ENCODE data around the gene HS3ST4. TPM values are rescaled to one million over a fixed set of nuclear protein-coding genes. Genes with fewer than 3 reads are reported as not detected.

The HS3ST4 gene
- total RNA-seq, 2 experiments from 2014 or later: not detected

DNA sequence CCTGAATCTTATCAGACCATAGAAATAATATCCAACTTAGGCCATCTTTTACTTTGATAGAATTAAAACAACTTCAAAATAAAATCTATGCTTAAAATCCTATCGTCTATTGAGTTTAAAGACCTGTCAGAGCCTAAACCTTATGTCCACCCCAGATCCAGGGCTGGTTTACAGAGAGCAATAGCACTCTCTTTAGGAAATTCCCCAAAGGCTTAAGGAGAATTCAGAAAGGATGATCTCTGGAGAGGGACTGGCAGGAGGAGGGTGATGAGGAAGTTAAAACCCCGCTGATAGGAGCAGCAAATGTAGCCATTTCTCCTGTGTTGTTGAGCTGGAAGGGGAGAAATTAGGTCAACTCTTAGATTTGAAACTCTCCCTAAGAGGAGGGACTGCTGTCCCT is 175.3 kb downstream of the HS3ST4 start:
- Mint-ChIP-seq H3K9me3 (ENCODE audit: low read depth) (no peaks in the 10 kb centered on the region), H3K27me3 (no peaks in the 10 kb centered on the region), H3K27ac (no peak overlapping the region), H3K4me3 (no peak overlapping the region), H3K36me3 (no peaks in the 10 kb centered on the region), H3K4me1 (no peaks in the 10 kb centered on the region)
- ATAC-seq: no peak
- CTCF ChIA-PET: no interaction called here
- no peak for DNase-seq

GRCh38 chr16:25868106-25868505 is 176.3 kb downstream of the HS3ST4 start:
- H3K4me1 Mint-ChIP-seq: no peaks in the 10 kb centered on the region
- H3K36me3 Mint-ChIP-seq: no peaks in the 10 kb centered on the region
- ATAC-seq (no peak), DNase-seq (no peak)
- no peak overlapping the region for H3K27ac Mint-ChIP-seq
- no peaks in the 10 kb centered on the region for H3K9me3 Mint-ChIP-seq (ENCODE audit: low read depth)
- H3K27me3 Mint-ChIP-seq: no peaks in the 10 kb centered on the region
- CTCF ChIA-PET: no interaction called here
- no peak overlapping the region for H3K4me3 Mint-ChIP-seq

GRCh38 chr16:25868706-25869370 is 177.1 kb downstream of the HS3ST4 start:
- no peaks in the 10 kb centered on the region for H3K4me1 Mint-ChIP-seq
- no peaks in the 10 kb centered on the region for H3K27me3 Mint-ChIP-seq
- no peaks in the 10 kb centered on the region for H3K36me3 Mint-ChIP-seq
- H3K4me3 Mint-ChIP-seq: no peak overlapping the region
- CTCF ChIA-PET: no interaction called here
- peaks cover 4% of the 10 kb centered on the region for H3K9me3 Mint-ChIP-seq (ENCODE audit: low read depth)
- H3K27ac Mint-ChIP-seq: no peak overlapping the region
- ATAC-seq: no peak
- no peak for DNase-seq

GRCh38 chr16:25872369-25873070 is 180.8 kb downstream of the HS3ST4 start:
- ATAC-seq (no peak), DNase-seq (no peak)
- Mint-ChIP-seq H3K9me3 (ENCODE audit: low read depth) (peaks cover 4% of the 10 kb centered on the region), H3K27ac (no peak overlapping the region), H3K36me3 (no peaks in the 10 kb centered on the region), H3K4me3 (no peak overlapping the region), H3K27me3 (no peaks in the 10 kb centered on the region), H3K4me1 (no peaks in the 10 kb centered on the region)
- CTCF ChIA-PET: no interaction called here

DNA sequence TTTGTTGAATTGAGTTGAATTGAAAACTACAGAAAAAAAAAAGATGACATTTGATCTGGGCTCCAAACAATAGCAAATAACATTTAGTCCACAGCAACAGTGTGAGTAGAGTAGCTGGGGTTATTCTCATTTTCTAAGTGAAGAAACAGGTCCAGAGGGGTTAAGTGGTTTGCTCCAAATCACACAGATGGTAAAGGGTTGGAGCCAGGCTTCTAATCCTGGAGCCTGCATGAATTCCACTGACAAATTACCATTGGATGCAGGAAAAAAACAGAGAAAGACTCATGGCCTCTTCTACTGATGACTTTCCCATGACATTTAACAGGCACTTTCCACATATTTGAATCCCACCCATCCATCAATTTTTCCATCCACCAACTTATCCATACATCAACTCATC is 182.4 kb downstream of the HS3ST4 start:
- ATAC-seq (no peak), DNase-seq (no peak)
- CTCF ChIA-PET: no interaction called here
- H3K4me1 Mint-ChIP-seq: no peaks in the 10 kb centered on the region
- no peaks in the 10 kb centered on the region for H3K36me3 Mint-ChIP-seq
- no peaks in the 10 kb centered on the region for H3K27me3 Mint-ChIP-seq
- H3K4me3 Mint-ChIP-seq: no peak overlapping the region
- H3K9me3 Mint-ChIP-seq (ENCODE audit: low read depth): peaks cover 4% of the 10 kb centered on the region
- H3K27ac Mint-ChIP-seq: no peak overlapping the region

- Mint-ChIP-seq H3K27ac (no peak overlapping the region), H3K4me1 (no peaks in the 10 kb centered on the region), H3K36me3 (no peaks in the 10 kb centered on the region), H3K4me3 (no peak overlapping the region), H3K27me3 (no peaks in the 10 kb centered on the region), H3K9me3 (ENCODE audit: low read depth) (peaks cover 4% of the 10 kb centered on the region)
- DNase-seq (no peak), ATAC-seq (no peak)
- CTCF ChIA-PET: no interaction called here
Measured at GRCh38 chr16:25875956-25876598, 184.3 kb downstream of the HS3ST4 start.

GRCh38 chr16:25877103-25877502 is 185.3 kb downstream of the HS3ST4 start:
- Mint-ChIP-seq H3K4me3 (no peak overlapping the region), H3K4me1 (no peaks in the 10 kb centered on the region), H3K36me3 (no peaks in the 10 kb centered on the region), H3K27me3 (no peaks in the 10 kb centered on the region), H3K27ac (no peak overlapping the region), H3K9me3 (ENCODE audit: low read depth) (peaks cover 4% of the 10 kb centered on the region)
- ATAC-seq (no peak), DNase-seq (no peak)
- CTCF ChIA-PET: no interaction called here

- H3K36me3 Mint-ChIP-seq: no peaks in the 10 kb centered on the region
Measured at GRCh38 chr16:25886598-25886997, 194.8 kb downstream of the HS3ST4 start.

GRCh38 chr16:25888868-25889267 is 197.1 kb downstream of the HS3ST4 start:
- no peaks in the 10 kb centered on the region for H3K36me3 Mint-ChIP-seq
- H3K4me3 Mint-ChIP-seq: no peak overlapping the region
- DNase-seq (no peak), ATAC-seq (no peak)
- CTCF ChIA-PET: no interaction called here
- H3K4me1 Mint-ChIP-seq: no peaks in the 10 kb centered on the region
- H3K9me3 Mint-ChIP-seq (ENCODE audit: low read depth): peaks cover 2% of the 10 kb centered on the region
- H3K27me3 Mint-ChIP-seq: no peaks in the 10 kb centered on the region
- no peak overlapping the region for H3K27ac Mint-ChIP-seq

More at GRCh38 chr16:25886598-25886997, 194.8 kb downstream of the HS3ST4 start:
- Mint-ChIP-seq H3K27me3 (no peaks in the 10 kb centered on the region), H3K4me1 (no peaks in the 10 kb centered on the region), H3K4me3 (no peak overlapping the region), H3K27ac (no peak overlapping the region), H3K9me3 (ENCODE audit: low read depth) (peaks cover 2% of the 10 kb centered on the region)
- ATAC-seq (no peak), DNase-seq (no peak)
- CTCF ChIA-PET: no interaction called here

DNA sequence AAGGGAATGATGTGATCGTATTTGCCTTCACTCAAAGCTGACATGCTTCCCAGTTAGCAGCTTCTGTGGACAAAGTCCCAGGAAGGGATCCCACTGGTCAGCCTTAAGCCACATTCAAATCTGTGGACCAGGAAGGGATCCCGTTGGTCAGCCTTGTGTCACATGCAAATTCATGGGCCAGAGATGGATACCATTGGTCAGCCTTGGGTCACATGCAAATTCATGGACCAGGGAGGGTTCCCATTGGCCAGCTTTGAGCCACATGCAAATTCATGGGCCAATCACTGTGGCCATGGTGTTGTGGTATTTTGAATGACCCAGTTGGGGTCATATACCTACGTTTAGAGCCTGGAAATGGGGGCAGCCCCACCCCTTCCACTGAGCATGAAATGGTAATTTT is 201.6 kb downstream of the HS3ST4 start:
- Mint-ChIP-seq H3K9me3 (ENCODE audit: low read depth) (no peaks in the 10 kb centered on the region), H3K4me1 (no peaks in the 10 kb centered on the region), H3K27ac (no peak overlapping the region), H3K4me3 (no peak overlapping the region), H3K36me3 (no peaks in the 10 kb centered on the region), H3K27me3 (peaks cover 2% of the 10 kb centered on the region)
- DNase-seq (no peak), ATAC-seq (no peak)
- CTCF ChIA-PET: no interaction called here

- H3K36me3 Mint-ChIP-seq: no peaks in the 10 kb centered on the region
- H3K4me3 Mint-ChIP-seq: no peak overlapping the region
Measured at GRCh38 chr16:25894093-25894492, 202.3 kb downstream of the HS3ST4 start.

DNA sequence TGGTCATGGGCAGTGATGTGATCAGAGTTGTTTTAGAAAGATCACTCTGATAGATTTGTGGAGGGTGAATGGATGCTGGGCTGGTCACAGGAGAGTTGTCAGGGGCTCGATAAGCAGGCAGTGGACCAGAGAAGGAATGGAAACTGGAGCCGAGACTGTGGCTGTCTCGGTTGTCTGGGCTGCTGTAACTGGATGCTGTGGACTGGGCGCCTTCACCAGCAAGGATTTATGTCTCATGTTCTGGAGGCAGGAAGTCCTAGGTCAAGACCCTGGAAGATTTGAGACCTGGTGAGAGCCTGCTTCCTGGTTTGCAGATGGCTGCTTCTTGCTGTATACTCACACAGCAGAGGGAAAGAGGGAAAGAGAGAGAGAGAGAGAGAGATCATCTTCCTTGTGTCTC is 203.6 kb downstream of the HS3ST4 start:
- Mint-ChIP-seq H3K27me3 (peaks cover 2% of the 10 kb centered on the region), H3K9me3 (ENCODE audit: low read depth) (no peaks in the 10 kb centered on the region), H3K36me3 (no peaks in the 10 kb centered on the region), H3K27ac (no peak overlapping the region), H3K4me1 (no peaks in the 10 kb centered on the region), H3K4me3 (no peak overlapping the region)
- CTCF ChIA-PET: no interaction called here
- no peak for DNase-seq
- ATAC-seq: no peak

More at GRCh38 chr16:25894093-25894492, 202.3 kb downstream of the HS3ST4 start:
- Mint-ChIP-seq H3K27me3 (peaks cover 2% of the 10 kb centered on the region), H3K4me1 (no peaks in the 10 kb centered on the region), H3K27ac (no peak overlapping the region), H3K9me3 (ENCODE audit: low read depth) (no peaks in the 10 kb centered on the region)
- ATAC-seq (no peak), DNase-seq (no peak)
- CTCF ChIA-PET: no interaction called here

DNA sequence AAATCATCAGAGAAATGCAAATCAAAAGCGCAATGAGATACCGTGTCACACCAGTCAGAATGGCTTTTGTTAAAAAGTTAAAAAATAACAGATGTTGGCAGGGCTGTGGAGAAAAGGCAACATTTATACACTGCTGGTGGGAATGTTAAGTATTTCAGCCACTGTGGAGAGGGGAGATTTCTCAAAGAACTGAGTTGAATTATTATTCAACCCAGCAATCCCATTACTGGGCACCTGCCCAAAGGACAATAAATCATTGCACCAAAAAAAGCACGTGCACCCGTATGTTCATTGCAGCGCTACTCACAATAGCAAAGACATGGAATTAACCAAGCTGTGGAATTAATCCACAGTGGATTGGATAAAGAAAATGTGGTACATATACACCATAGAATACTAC is 204.7 kb downstream of the HS3ST4 start:
- no peak for DNase-seq
- Mint-ChIP-seq H3K36me3 (no peaks in the 10 kb centered on the region), H3K4me1 (no peaks in the 10 kb centered on the region), H3K27me3 (peaks cover 2% of the 10 kb centered on the region), H3K27ac (no peak overlapping the region), H3K4me3 (no peak overlapping the region), H3K9me3 (ENCODE audit: low read depth) (no peaks in the 10 kb centered on the region)
- CTCF ChIA-PET: no interaction called here
- ATAC-seq: no peak

GRCh38 chr16:25897702-25898101 is 205.9 kb downstream of the HS3ST4 start:
- Mint-ChIP-seq H3K4me3 (no peak overlapping the region), H3K4me1 (no peaks in the 10 kb centered on the region), H3K27ac (no peak overlapping the region), H3K9me3 (ENCODE audit: low read depth) (no peaks in the 10 kb centered on the region), H3K27me3 (peaks cover 2% of the 10 kb centered on the region), H3K36me3 (no peaks in the 10 kb centered on the region)
- CTCF ChIA-PET: no interaction called here
- ATAC-seq: no peak
- no peak for DNase-seq
